D721Med (cell line): ENCODE measurements around the gene IGF1R.

Experiments used
- DNase-seq: peaks from one replicate; pipeline ENCODE4 v3.0.0; 2011; ENCODE audit warnings: low spot score; ENCODE audit not compliant: insufficient read length
- FAIRE-seq: peaks from 2 replicates; lab custom pipeline; 2011; peaks lifted over from hg19 to GRCh38; lab: Jason Lieb, UNC
- CTCF ChIP-seq: IDR thresholded peaks from 2 replicates; pipeline ENCODE4 v1.5.1; 2012; ENCODE audit warnings: mild to moderate bottlenecking, control low read depth; ENCODE audit not compliant: insufficient read depth; ENCODE audit errors: missing control alignments

IGF1R gene

DNA sequence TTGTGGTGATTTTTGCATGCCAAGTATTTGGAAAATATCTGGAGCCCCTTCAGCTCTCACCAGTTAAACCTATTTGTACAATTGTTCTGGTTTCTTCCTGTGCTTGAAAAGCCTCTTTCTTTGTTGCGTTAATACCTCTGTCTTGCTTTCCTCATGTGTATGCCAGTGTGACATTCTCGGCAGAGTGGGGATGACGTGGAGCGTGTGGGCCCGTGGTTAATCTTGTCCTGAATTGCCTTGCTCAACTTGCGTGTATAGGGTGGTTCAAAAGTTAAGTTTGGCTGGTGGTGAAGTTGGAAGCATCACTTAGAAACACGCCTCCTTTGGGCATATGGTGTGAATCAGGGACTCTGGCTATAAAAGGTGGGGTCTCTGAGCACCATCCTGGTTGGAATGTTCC is 67.1 kb downstream of the IGF1R start:
- TF ChIP-seq CTCF: no peak
- FAIRE-seq (no peak), DNase-seq (no peak)

DNA sequence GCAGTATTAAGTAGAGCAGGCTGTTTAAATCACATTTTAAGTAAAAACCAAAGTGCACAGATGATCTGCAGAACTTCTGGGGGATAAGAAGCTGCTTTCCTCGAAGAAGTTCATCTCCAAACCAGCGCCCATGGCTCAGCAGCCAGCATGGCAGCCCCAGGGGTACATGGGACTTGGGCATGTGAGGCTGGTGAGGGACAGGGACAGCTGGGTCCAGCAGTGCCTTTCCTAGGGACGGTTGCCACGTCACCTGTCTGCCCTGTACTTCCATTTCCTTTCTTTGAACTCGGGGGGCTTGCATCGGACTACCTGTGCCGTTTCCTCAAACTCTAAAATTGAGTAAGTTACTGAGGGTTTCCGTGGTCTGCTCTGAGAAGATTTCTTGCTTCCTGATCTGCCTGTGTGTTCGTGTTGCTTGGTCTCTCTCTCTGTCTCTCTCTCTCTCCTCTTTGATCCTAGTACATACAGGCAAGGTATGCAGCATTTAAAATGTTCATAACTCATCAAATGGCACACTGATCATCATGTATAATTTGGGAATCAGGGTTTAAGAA is 67.6 kb downstream of the IGF1R start:
- no peak for TF ChIP-seq CTCF
- no peak for DNase-seq
- no peak for FAIRE-seq

GRCh38 chr15:98717371-98717770 is 69.0 kb downstream of the IGF1R start:
- FAIRE-seq: no peak
- TF ChIP-seq CTCF: no peak
- DNase-seq: no peak

GRCh38 chr15:98717942-98718341 is 69.6 kb downstream of the IGF1R start:
- TF ChIP-seq CTCF: no peak
- DNase-seq (no peak), FAIRE-seq (no peak)

DNA sequence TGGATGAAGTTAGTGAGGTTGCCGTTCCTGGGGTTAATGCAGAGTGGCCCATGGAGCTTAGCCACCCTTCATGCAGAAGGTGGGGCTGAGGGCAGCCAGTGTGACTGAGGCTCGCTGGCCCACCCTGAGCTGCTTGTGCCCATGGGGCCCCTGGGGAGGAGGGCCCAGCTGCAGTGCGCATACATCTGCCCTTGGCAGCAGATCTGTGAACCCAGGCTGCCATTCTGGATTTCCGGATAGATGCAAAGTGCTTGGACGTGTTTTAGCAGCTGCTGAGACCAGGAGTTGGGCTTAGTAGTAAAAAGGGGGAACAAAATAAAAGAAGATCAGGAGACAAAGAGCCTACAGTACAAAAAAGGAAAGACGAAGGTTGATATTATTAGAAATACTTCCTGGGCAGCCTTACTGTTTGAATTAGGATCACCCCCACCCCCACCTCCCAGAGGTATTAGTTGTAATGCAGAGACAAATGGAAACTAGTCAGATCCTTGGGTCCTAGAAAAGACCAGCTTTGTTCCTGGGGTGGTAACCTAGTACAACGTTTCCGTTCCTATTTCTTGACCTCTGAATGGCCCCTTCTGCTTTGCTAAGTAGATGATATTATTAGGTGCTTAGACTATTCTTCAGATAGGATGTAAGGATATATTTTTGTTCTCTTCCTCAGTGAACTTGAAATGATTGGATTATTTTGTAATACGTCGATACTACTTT is 70.2 kb downstream of the IGF1R start:
- DNase-seq (no peak), FAIRE-seq (no peak)
- TF ChIP-seq CTCF: no peak

GRCh38 chr15:98719137-98719740 is 70.9 kb downstream of the IGF1R start:
- TF ChIP-seq CTCF: no peak
- FAIRE-seq (no peak), DNase-seq (no peak)

DNA sequence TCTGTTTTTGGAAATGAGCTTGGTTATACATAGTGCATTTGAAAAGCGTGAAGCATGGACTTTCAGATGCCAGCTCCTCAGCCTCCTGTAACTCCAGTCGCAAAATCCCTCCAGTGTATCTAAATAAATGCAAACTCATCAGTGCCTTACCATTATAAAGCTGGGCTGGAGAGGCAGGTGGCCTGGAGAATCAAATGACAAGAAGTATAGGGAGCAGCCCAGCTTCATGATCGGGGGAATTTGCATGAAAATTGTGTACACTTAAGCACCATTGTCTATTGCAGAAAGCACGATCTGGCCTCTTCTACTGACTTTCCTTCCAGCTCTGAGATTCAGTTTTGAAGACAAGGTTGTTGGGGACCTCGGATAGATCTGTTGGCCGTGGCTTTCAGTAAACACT is 71.7 kb downstream of the IGF1R start:
- DNase-seq: no peak
- no peak for TF ChIP-seq CTCF
- FAIRE-seq: no peak
